Adipose tissue (tissue), 3 donors: ENCODE data around the gene FMO2. TPM values are rescaled to one million over a fixed set of nuclear protein-coding genes. Genes with fewer than 3 reads are reported as not detected.

Experiments used
- H3K27ac ChIP-seq: one replicate; pipeline ENCODE4 v1.5.1; 2013; ENCODE audit warnings: low read depth, low read length
- WGBS, 3 donors: extraction: QIAGEN DNeasy Blood & Tissue Kit; methylation state at CpG; one replicate each; pipeline ENCODE4 v1.1.7; 2013; 5-methylcytosine and 5-hydroxymethylcytosine counted together
- polyA plus RNA-seq, 3 donors: library from polyadenylated mRNA; stranded (reverse); fragments of 200-250 nt; gene quantifications; one replicate each; pipeline ENCODE4 v1.2.3, GENCODE V29; 2013
- donor health status: healthy with polysubstance abuse.
- donor health status: Bipolar disorder and iron deficiency.
- donor health status: healthy.

FMO2 gene
- polyA plus RNA-seq, 3 donors: 3.3 to 79.6 (median 28.1) TPM

GRCh38 chr1:171166361-171166760 lies 18.7 kb upstream of the FMO2 start:
- WGBS, 3 donors: 86 to 94% (median 86%) methylated on average over 2 of the region's 2 CpGs
- H3K27ac ChIP-seq: no peak overlapping the region

GRCh38 chr1:171167785-171168184 lies 17.3 kb upstream of the FMO2 start:
- WGBS, 3 donors: 86 to 96% (median 95%) methylated on average over 2 of the region's 2 CpGs
- H3K27ac ChIP-seq: no peak overlapping the region

- WGBS, 3 donors: 86 to 95% (median 93%) methylated on average over 2 of the region's 2 CpGs
- H3K27ac ChIP-seq: no peak overlapping the region
Observed at GRCh38 chr1:171172471-171172870, 12.6 kb upstream of the FMO2 start.

GRCh38 chr1:171173069-171173468 lies 12.0 kb upstream of the FMO2 start:
- WGBS, 3 donors: 86 to 100% (median 90%) methylated on average over 1 of the region's 1 CpG
- no peak overlapping the region for H3K27ac ChIP-seq

- WGBS, 3 donors: 81 to 95% (median 86%) methylated on average over 1 of the region's 1 CpG
- H3K27ac ChIP-seq: no peak overlapping the region
Observed at GRCh38 chr1:171174560-171175294, 10.4 kb upstream of the FMO2 start.

GRCh38 chr1:171177261-171177660 lies 7.8 kb upstream of the FMO2 start:
- no peak overlapping the region for H3K27ac ChIP-seq
- WGBS, 3 donors: 74 to 94% (median 92%) methylated on average over 4 of the region's 4 CpGs

- 52 to 88% (median 85%) methylated on average over 5 of the region's 5 CpGs for WGBS, 3 donors
- H3K27ac ChIP-seq: no peak overlapping the region
Observed at GRCh38 chr1:171179318-171180227, 5.5 kb upstream of the FMO2 start.

GRCh38 chr1:171180670-171181069 lies 4.4 kb upstream of the FMO2 start:
- H3K27ac ChIP-seq: no peak overlapping the region
- 90 to 95% (median 92%) methylated on average over 2 of the region's 2 CpGs for WGBS, 3 donors

GRCh38 chr1:171188388-171189266 lies 3.5 kb downstream of the FMO2 start:
- 33 to 42% (median 40%) methylated on average over 11 of the region's 11 CpGs for WGBS, 3 donors
- H3K27ac ChIP-seq: no peak overlapping the region

GRCh38 chr1:171191992-171192391 lies 6.9 kb downstream of the FMO2 start:
- no peak overlapping the region for H3K27ac ChIP-seq
- 44 to 57% (median 46%) methylated on average over 1 of the region's 1 CpG for WGBS, 3 donors

GRCh38 chr1:171195767-171196166 lies 10.7 kb downstream of the FMO2 start:
- no peak overlapping the region for H3K27ac ChIP-seq
- WGBS, 3 donors: 34 to 74% (median 70%) methylated on average over 3 of the region's 3 CpGs

- H3K27ac ChIP-seq: no peak overlapping the region
- WGBS, 3 donors: 84 to 94% (median 94%) methylated on average over 3 of the region's 3 CpGs
Observed at GRCh38 chr1:171196351-171196750, 11.3 kb downstream of the FMO2 start.

GRCh38 chr1:171198081-171198480 lies 13.0 kb downstream of the FMO2 start:
- WGBS, 3 donors: 87 to 92% (median 92%) methylated on average over 3 of the region's 3 CpGs
- no peak overlapping the region for H3K27ac ChIP-seq

GRCh38 chr1:171204296-171204695 lies 19.2 kb downstream of the FMO2 start:
- no peak overlapping the region for H3K27ac ChIP-seq
- WGBS, 3 donors: 90 to 92% (median 90%) methylated on average over 5 of the region's 5 CpGs

GRCh38 chr1:171206204-171206977 lies 21.3 kb downstream of the FMO2 start:
- 76 to 80% (median 77%) methylated on average over 3 of the region's 3 CpGs for WGBS, 3 donors
- H3K27ac ChIP-seq: no peak overlapping the region

- no peak overlapping the region for H3K27ac ChIP-seq
- WGBS, 3 donors: 77 to 90% (median 89%) methylated on average over 1 of the region's 1 CpG
Observed at GRCh38 chr1:171206978-171207355, 21.9 kb downstream of the FMO2 start.

- WGBS, 3 donors: 79 to 94% (median 84%) methylated on average over 2 of the region's 2 CpGs
- no peak overlapping the region for H3K27ac ChIP-seq
Observed at GRCh38 chr1:171207377-171207776, 22.3 kb downstream of the FMO2 start.

GRCh38 chr1:171210355-171210754 lies 25.3 kb downstream of the FMO2 start:
- 37 to 46% (median 42%) methylated on average over 1 of the region's 1 CpG for WGBS, 3 donors
- H3K27ac ChIP-seq: no peak overlapping the region
